OCI-LY7 (cell line): ENCODE data around the gene SRPRB.

ENCODE experiments used
- EZH2phosphoT487 ChIP-seq: fragments of 200-600 bp; sonication (generic); IDR thresholded peaks from 2 replicates; pipeline ENCODE4 v1.6.1; 2018; ENCODE audit warnings: low read depth, borderline replicate concordance, mild to moderate bottlenecking, mixed run types, antibody characterized with exemption, low read length, moderate library complexity, mixed read lengths
- TF ChIP-seq, protein P1 (sequence below): fragments of 200-600 bp; sonication (generic); conservative IDR thresholded peaks from 2 replicates; pipeline ENCODE4 v1.5.1; 2014; ENCODE audit warnings: mild to moderate bottlenecking, antibody characterized with exemption, low read length, moderate library complexity, mixed read lengths

DNA sequence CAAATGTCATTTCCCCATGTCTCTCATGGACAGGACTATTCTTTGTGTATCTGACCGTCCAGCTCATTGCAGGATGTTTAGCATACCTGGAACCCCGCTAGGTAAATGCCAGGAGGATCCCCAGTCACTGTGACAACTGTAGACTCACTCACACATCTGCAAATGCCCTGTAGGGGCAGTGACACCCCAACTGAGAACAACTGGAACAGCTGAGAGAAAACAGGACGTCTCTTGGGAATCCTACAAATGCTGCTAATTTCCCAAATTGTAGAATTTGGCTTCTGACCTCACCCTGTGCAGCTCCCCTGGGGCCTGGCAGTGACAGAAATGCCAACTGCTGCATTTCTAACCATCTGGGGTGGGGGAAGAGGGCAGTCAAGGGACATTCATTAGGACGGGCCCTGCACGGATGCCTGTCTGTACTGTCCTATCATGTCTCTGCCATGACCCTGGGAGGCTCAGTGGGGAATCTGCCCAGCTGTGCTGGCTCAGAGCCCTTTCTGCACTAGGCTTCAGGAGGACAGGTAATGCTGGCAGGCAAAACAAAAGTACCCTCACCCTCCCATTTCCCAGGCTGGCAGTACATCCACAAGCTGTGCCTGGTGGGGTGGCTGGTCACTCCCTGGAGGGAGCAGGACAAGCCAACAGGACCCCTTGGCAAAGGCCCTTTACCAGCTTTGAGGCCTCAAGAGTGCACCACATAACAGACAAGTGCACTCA is 59.7 kb downstream of the SRPRB start:
- TF ChIP-seq, protein P1, sequence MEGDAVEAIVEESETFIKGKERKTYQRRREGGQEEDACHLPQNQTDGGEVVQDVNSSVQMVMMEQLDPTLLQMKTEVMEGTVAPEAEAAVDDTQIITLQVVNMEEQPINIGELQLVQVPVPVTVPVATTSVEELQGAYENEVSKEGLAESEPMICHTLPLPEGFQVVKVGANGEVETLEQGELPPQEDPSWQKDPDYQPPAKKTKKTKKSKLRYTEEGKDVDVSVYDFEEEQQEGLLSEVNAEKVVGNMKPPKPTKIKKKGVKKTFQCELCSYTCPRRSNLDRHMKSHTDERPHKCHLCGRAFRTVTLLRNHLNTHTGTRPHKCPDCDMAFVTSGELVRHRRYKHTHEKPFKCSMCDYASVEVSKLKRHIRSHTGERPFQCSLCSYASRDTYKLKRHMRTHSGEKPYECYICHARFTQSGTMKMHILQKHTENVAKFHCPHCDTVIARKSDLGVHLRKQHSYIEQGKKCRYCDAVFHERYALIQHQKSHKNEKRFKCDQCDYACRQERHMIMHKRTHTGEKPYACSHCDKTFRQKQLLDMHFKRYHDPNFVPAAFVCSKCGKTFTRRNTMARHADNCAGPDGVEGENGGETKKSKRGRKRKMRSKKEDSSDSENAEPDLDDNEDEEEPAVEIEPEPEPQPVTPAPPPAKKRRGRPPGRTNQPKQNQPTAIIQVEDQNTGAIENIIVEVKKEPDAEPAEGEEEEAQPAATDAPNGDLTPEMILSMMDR: no peak
- TF ChIP-seq EZH2phosphoT487: no peak
